Peyer's patch (tissue), 4 donors: ENCODE results near the gene PSMD7.

Source experiments
- POLR2A ChIP-seq, 2 donors: fragments of 450-650 bp; IDR thresholded peaks; one replicate each; pipeline ENCODE4 v1.5.1; 2017; ENCODE audit warnings: antibody characterized with exemption in 2 of 2, mild to moderate bottlenecking in 2 of 2, moderate library complexity in 2 of 2
- TF ChIP-seq, protein P1 (sequence below), 6 experiments: fragments of 450-650 bp in 4 of 6; fragments of 200-600 bp in 2 of 6; sonication (generic) in 1 of 6; IDR thresholded peaks; one replicate each; pipeline ENCODE4 v1.5.1; 2017 to 2019; ENCODE audit warnings: antibody characterized with exemption in 6 of 6, mild to moderate bottlenecking in 3 of 6, moderate library complexity in 1 of 6

DNA sequence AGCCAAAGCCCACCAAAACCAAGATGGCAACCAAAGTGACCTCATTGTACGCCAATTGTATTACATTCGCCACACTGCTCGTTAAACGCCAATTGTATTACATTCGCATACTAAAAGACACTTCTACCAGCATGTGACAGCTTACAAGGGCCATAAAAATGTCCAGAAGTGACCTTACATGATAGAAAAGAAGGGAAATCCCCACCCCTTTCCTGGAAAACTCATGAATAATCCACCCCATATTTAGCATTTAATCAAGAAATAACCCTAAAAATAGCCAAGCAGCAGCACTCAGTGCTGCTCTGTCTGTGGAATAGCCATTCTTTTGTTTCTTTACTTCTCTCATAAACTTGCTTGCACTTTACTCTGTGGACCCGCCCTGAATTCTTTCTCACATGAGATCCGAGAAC lies 25.7 kb downstream of the PSMD7 start:
- TF ChIP-seq, protein P1, sequence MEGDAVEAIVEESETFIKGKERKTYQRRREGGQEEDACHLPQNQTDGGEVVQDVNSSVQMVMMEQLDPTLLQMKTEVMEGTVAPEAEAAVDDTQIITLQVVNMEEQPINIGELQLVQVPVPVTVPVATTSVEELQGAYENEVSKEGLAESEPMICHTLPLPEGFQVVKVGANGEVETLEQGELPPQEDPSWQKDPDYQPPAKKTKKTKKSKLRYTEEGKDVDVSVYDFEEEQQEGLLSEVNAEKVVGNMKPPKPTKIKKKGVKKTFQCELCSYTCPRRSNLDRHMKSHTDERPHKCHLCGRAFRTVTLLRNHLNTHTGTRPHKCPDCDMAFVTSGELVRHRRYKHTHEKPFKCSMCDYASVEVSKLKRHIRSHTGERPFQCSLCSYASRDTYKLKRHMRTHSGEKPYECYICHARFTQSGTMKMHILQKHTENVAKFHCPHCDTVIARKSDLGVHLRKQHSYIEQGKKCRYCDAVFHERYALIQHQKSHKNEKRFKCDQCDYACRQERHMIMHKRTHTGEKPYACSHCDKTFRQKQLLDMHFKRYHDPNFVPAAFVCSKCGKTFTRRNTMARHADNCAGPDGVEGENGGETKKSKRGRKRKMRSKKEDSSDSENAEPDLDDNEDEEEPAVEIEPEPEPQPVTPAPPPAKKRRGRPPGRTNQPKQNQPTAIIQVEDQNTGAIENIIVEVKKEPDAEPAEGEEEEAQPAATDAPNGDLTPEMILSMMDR (IDR thresholded peaks at IDR 0.05) = no peak
- TF ChIP-seq POLR2A (IDR thresholded peaks at IDR 0.05) = no peak
